ENCODE data around the gene KRT17.
"Not testable (repeated sequence)": the region's sequence is repeated elsewhere in the genome, so short reads cannot be mapped to it uniquely, and the experiment has no call there.

Gene KRT17

DNA sequence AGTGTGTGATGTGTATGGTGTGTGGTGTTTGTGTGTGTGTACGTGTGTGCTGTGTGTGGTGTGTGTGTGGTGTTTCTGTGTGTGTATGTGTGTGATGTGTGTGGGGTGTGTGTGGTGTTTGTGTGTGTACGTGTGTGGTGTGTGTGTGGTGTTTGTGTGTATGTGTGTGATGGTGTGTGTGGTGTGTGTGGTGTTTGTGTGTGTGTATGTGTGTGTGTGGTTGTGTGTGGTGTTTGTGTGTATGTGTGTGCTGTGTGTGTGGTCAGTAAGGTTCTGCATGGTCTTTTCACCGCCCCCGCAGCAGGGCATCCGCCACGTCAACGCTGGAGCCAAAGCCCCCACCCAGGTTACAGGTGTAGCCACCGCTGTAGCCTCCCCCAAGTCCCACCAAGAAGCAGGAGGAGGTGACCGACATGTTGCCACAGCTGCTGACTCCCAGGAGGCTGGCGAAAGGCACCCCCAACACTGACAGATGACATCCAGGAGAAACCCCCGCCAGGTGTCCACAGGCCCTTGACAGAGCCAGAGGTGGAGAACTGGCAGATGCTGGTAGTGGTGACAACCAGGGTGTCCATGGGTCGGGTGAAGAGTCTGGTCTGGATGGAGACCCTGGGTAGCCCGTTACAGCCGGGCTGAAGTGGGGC lies 9.3 kb upstream of the KRT17 start:
- DNase-seq: peak; percentile 11

DNA sequence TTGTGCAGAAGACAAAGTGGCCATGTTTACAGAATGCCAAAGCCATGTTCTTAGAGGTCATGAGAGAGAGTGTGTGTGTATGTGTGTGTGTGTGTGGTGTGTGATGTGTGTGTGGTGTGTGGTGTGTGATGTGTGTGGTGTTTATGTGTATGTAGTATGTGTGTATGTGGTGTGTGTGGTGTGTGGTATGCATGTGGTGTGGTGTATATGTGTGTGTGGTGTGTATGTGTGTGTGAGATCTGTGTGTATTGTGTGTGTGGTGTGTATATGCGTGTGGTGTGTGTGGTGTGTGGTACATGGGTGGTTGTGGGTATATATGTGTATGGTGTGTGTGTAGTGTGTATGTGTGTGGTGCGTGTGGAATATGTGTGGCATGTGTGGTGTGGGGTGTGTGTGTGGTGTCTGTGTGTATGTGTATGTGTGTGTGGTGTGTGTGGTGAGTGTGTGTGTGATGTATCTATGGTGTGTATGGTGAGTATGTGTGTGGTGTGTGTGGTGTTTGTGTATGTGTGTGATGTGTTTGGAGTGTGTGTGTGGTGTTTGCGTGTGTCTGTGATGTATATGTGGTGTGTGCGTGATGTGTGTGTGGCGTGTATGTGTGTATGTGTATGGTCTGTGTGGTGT lies 8.2 kb upstream of the KRT17 start:
- DNase-seq: no peak

DNA sequence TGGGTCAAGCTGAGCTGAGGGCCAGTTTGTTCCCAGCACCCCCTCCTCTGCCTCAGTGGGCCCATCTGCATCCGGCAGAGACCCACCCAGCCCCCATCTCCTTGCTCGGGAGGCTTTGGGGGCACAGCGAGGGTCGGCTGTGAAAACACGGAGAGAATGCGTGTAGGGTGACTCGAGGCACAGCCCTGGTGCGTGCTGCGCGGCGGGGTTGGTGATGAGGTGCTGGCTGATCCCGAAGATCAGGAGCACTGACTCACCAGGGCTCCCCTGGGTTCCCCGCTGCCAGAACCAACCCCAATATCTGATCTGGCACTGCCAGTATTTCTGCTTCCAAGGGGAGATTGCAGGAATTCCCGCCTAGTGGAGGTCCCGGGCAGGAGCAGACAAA lies 7.5 kb upstream of the KRT17 start:
- DNase-seq: no peak

DNA sequence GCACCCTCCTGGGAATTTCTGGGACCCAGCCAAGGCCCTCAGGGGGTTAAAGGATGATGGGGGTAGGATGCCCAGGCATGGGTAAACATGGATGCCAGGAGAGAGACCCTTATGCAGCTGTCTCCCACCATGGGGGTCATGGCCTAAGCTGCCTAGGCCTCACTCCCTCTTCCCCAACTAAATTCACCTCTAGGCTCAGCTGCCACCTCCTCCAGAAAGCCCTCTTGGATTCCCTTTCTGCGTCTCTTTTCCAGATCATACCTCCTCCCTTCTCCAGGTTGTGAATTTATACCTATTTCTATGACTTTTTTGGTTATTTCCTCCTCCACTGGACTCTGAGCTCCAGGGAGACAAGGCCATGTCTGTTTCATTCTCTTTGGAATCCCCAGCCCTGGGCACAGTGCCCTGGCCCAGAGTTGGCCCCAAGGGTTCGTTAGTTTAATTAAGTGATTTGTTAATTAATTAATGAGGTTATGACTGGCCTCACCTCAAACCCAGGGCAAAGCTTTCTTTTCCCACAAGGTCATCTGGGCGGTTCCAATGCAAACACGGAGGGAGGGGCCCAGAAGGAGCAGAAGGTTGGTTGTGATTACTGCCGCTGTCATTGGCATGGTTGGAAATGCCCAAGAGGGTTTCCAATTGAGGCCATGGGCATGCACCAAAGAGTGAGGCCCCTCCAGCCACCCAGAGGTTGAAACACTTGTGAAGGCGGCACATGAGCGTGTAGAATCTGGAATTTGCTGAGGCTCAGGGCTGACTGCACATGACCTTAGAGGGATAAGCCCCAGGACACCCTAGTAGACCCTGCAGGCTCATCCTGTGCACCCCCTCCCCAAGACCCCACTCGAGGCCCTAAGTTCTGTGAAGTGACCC lies 6.9 kb upstream of the KRT17 start:
- no peak for DNase-seq

DNA sequence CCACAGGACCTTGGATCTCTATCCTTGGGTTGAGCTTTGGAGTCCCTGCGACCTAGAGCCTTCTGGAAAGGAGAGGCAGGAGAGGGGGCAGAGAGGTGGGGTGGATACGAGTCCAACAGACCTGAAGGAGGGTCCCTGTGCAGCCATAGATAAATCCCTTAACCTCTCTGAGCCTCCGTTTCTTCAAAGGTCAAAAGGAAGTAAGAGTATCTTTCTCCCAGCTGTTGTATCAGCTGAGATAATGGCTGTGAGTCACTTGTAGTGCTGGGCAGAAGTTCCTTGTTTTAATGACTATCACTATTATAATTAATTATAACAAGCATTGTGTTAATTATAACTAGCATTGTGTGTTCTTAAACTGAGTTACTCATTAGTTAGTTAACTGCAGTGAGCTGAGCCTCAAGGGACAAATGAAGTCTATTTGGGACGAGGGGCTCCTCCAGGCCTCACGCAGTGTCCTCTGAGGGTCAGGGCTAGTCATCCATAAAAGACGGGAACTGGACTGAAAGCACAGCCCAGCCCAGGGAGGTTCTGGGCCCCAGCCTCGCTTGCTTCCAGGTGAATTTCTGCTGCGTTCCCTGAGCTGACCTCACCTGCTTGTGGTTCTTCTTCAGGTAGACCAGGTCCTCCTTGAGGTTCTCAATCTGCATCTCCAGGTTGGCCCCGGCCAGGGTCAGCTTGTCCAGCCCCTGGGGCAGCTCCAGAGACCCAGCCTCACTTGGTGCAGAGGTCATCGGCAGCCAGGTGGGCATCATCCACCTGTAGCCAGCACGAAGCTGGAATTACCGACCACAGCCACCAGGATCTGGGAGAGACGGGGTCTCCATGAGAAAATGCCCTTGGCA lies 5.7 kb upstream of the KRT17 start:
- DNase-seq: no peak

DNA sequence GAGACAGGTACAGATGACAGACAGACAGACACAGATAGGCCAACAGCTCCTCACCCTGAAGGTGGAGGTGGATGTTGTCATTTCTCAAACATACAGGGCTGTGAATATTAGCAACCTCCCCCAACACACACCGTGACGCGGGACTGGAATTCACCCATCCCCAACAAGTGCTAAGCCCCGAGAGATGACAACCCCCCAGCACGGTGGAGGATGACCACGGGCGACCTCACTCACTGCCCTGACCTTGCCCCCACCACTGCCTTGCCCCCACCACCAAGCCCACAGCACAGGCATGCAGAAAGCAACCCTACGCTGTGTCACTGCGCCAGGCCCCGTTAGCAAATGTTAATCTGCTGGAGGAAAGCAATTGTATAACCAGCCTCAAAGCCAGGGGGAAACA lies 4.9 kb upstream of the KRT17 start:
- no peak for DNase-seq

DNA sequence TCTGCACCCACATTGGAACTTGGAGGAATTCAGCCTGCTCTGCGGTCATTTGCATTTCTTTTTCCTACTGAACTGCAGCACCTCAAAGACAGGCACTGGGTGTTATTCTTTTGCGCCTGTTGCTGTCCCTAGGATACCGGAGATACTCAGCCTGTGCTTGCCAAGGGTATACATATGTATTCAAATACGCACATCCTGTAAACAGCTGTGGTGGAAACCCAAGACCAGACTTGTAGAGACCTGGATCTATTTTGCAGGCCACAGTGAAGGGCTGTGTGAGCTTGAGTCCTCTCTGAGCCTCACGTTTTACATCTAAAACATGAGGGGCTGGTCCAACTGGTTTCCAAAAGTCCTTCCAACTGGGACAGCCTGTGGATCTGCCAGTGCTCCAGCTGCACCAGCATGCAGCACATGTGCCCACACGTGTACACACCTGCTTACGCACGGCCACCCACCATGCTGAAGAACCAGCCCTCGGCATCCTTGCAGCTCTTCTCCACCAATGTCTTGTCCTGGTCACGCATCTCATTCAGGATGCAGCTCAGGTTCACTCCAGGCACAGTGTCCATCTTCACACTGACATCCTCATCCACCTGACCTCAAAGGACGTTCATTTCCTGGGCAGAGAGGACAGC lies 4.4 kb upstream of the KRT17 start:
- not testable (repeated sequence) for DNase-seq

DNA sequence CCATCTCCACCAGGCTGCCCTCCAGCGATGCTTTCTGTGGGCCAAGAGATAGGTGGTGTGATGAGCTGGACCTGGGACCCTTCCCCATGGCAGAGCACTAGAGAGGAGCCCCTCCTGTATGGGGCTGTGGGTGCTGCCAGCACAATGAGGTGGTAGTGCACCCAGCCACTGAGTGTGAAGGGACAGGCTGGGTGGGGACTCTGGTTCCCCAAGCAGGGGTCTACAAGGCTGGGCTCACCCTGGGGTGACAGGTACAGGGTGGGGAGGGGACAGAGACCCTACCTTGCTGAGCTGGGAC lies 3.6 kb upstream of the KRT17 start:
- DNase-seq: not testable (repeated sequence)

DNA sequence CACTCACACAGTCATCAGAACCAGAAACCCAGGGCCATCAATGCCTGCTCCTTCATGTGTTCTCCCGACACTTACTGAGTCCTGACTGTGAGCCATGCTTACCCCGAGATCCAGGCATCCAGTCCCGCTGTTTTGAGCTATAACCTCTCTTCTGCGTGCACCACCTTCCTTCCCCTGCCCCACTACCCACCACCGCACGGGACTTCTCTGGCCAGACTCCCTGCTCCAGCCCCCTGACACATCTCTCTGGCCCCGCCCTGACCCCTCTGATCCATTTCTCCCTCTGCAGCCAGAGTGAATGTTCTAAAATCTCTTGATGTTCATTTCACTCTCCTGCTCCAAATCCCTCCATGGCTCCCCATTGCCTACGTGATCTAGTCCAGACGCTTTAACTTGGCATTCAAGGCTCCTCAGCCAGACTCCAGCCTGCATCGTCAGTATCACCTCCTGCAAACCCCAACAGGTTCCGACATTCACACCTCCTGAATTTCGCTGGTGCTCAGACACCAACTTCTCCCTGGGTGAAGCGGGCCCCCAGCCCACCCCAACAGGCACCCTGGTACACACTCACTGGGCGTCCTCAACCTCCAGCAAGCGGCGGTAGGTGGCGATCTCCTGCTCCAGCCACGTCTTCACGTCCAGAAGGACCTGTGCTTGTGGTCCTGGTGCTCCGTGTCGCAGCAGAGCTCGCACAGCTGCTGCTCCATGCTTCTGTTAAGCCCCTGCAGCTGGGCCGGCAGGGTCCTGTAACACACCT lies 3.1 kb upstream of the KRT17 start:
- no peak for DNase-seq

DNA sequence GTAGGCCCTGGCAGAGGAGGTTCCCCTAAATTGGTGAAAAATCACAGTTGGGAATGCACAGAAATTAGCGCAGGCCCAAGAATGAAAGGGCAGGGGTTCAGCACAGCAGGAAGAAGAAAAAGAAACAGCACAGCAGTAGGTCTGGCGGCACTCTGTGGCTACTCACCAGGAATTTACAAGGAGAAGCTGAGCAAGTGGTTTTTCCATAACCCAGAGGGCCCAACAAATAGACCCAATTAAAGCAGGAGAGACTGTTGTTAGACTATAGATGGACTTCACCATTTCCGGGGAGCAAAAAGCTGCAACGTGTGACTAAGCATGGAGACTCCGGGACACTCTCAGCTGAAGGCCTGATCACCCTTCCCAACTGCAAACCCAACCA lies 2.5 kb upstream of the KRT17 start:
- DNase-seq: not testable (repeated sequence)

DNA sequence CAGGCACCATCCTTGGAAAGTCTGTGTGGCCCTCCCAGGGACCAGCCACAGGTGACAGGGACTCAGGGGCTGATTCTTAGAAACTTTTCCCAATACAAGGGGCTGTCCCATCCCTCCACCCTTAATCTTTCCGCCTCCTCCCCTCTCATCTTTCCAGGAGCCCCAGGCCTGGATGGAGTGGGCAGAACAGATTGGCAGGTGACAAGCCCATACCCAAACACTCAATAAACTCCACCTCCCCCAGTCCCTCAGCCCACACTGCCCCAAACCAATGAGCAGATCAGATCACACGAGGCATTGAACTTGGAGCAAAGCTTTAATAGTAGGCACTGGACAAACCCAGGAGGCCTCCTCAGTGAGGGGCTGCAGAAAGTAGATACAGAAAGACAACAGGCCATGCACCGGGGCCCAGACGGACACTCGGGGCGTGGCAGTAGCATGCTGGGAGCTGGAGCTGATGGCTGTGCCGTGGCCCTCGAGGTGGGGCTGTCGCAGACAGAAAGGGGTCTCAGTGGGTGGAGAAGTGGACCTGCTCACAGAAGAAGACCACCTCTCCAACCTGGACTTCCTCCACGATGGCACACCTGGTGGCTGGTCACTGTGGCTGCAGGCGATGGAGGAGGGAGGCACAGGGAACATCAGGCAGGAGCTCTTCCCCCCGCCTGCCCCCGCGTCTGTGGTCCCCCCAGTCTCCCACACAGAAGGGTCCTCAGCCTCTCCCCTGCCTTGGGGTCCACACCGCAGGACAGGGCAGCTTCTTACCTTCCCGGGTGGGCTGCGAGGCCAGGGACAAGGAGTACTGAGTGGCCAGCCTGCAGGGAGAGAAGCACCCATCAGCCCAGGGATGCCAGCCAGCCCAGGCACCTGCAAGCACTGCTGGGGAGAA lies 1.9 kb upstream of the KRT17 start:
- not testable (repeated sequence) for DNase-seq

DNA sequence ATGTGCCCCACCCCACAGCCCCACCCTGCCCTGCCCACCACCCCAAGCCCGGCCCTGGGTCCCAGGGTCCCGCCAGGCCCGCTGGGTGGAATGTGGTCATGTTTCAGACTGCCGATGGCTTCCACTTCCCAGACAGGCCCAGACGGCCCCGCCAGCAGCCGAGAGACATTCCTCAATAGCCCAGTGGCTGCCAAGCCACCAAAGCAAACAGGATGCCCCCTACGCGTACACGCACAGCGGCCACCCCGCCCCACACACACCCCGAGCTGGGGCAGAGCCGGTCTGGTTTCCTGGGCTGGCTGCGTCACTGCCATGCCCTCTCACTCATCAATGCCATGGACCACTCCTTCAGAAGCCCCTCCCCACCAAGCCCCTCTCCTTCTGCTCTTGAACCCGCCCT lies 1.2 kb upstream of the KRT17 start:
- DNase-seq: no peak

DNA sequence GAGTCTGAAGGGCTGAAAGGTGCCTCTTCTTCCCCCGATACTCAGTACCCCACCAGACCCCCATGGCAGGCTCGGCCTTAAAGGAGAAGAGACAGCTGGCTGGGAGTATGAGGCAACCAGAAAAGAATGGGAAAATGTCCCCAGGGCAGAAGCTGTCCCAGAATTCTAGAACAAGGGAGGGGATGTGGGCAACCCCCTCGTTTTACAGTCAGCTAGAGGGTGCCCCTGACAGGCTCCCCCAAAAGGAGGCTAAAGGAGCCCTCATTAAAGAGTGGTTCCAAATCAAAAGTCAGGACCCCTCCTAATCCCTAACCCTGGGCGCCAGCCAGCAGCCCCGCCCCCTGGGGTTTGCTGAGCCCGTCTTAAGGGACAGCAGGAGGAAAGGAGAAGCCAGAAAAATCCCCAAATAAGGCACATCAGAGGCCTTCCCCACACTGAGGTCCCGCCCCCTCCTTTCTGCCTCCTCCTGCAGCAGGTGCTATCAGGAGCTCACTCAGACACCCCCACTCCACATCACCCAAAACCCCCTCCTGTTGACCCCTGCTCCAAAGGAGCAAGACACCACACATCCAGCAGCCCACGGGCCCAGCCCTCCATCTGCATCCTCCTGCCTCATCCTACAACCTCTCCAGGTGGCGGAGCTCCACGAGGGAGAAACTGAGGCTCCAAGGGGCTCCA lies 1.1 kb downstream of the KRT17 start:
- not testable (repeated sequence) for DNase-seq

DNA sequence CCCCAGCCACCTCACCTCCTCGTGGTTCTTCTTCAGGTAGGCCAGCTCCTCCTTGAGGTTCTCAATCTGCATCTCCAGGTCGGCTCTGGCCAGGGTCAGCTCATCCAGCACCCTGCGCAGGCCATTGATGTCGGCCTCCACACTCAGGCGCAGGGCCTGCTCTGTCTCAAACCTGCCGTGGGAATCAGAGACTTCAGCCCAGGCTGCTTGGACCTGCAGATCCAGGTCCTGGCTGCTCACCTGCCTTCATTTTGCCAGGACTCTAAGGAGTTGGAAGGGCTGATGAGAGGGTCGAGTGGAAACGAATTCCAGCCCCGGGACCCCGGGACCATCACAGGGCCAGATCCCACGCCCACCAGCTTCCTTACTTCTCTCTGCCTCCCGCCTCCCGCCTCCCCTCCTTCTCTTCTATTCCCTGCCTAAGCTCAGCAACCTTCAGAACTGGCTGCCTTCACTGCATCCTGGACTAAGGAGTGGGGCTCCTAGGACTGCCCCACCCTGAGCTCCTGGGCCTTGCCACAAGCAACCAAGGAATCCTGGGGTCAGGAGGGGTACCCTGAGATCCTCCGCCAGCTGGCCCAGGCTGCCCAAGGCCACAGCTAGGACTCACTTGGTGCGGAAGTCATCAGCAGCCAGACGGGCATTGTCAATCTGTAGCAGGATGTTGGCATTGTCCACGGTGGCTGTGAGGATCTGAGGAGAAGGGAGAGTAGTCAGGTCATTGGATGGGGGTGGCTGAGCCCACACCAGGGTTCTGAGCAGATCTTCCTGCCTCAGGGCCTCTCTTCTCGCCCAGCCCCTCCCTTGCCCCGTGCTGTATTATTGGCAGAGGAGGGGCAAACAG lies 1.8 kb downstream of the KRT17 start:
- DNase-seq: not testable (repeated sequence)

DNA sequence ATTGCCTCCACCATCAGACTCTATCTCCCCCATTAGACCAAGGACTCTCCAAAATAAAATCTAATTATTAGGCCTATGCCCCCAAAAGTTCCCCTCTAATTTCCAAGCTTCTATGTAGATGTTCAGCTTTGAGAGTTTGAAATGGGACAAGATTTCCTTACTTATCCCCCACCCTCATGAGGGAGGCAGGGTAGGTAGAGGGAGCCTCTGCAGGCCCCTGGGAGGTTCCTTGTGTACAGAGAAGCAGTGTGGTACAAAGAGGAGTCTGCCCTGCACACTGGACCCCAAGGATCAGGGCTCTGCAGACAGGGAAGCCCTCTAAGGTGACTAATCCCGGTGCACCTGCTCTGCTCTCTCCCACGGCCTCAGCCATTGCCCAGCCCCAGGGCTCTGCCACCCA lies 2.5 kb downstream of the KRT17 start:
- no peak for DNase-seq

DNA sequence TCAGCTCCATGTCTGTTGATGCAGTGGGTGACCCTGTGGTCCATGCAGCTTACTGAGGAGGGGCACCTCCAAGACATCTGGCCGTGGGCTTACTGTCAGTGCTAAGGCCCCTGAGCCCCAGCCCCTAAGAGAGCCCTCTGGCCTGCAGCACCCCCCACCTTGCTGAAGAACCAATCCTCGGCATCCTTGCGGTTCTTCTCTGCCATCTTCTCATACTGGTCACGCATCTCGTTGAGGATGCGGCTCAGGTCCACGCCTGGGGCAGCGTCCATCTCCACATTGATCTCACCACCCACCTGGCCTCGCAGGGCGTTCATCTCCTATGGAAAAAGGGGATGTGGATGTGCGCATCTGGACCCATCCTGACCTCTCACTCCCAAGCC lies 2.9 kb downstream of the KRT17 start:
- not testable (repeated sequence) for DNase-seq

DNA sequence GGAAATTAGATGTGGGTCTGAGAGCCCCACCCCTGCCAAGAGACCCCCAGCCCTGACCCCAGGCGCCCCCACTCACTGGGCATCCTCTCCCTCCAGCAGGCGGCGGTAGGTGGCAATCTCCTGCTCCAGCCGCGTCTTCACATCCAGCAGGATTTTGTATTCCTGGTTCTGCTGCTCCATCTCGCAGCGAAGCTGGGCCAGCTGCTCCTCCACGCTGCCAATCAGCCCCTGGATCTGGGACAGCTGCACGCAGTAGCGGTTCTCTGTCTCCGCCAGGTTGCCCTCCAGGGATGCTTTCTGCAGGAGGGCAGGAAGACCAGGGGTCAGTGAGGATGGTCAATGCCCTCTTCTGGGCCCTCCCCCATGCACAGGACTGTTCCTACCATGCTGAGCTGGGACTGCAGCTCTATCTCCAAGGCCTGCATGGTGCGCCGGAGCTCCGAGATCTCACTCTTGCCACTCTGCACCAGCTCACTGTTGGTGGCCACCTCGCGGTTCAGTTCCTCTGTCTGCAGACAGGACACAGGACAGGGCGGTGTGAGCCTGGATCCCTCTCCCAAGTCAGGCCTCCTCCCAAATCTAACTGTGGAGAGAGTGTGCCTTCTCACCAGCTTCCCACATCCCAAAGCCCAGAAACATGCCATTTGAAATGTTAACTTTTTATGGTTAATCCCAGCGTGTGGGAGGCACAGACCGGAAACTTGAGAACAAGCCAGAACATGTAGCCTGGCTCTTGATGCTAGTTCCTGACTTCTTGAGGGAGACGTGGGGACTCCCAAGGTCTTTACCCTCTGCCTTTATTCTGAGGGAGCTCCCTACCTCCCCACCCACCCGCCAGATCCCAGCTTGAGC lies 3.6 kb downstream of the KRT17 start:
- DNase-seq: no peak

DNA sequence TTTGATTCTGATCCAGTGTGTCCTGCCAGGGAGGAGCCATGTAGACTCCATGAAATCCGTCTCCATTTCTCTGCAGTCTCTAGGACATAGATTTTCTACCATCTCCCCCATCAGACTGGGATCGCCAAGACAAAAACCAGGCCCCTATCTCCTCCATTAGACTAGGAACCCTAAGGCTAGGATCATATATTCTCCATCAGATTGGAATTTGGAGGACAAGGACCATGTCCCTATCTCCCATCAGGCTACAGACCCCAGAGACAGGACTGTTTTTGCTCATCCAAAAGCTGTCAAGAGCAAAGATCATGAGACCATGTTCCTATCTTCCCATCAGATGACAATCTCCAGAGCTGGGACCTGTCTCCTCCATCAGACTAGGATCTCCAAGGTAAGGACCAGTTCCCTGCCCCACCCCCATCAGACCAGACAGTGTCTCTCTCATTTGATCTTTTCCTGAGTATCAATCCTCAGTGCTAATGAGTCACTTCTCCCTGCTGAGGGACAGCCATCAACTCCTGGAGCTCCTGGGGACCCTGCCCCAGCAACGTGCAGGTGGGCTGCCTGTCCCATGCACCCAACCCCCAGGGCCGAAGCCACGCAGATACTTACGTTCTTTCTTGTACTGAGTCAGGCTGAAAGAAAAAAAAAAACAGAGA lies 4.3 kb downstream of the KRT17 start:
- not testable (repeated sequence) for DNase-seq
